Measurements from ENCODE around the gene SYT7.
A peak's percentile ranks its signal among the peaks of the same experiment; 100 is the strongest.
"Not testable (repeated sequence)": the region's sequence is repeated elsewhere in the genome, so short reads cannot be mapped to it uniquely, and the experiment has no call there.

SYT7 gene

GRCh38 chr11:61481806-61482205 lies 99.1 kb downstream of the SYT7 start:
- DNase-seq (ENCODE audit: extremely low read depth, low read depth) = no peak
- no peak for TF ChIP-seq CTCF (IDR thresholded peaks at IDR 0.05; ENCODE audit: low read depth, low read length)

- no peak for DNase-seq (ENCODE audit: extremely low read depth, low read depth)
- TF ChIP-seq CTCF (IDR thresholded peaks at IDR 0.05; ENCODE audit: low read depth, low read length) = no peak
Measured at GRCh38 chr11:61480994-61481335, 99.9 kb downstream of the SYT7 start.

GRCh38 chr11:61480261-61480993 lies 100.4 kb downstream of the SYT7 start:
- TF ChIP-seq CTCF (IDR thresholded peaks at IDR 0.05; ENCODE audit: low read depth, low read length) = no peak
- no peak for DNase-seq (ENCODE audit: extremely low read depth, low read depth)

- DNase-seq (ENCODE audit: extremely low read depth, low read depth) = not testable (repeated sequence)
Measured at GRCh38 chr11:61479360-61480058, 101.4 kb downstream of the SYT7 start.

- DNase-seq (ENCODE audit: extremely low read depth, low read depth) = no peak
Measured at GRCh38 chr11:61477727-61478148, 103.1 kb downstream of the SYT7 start.

GRCh38 chr11:61477126-61477525 lies 103.8 kb downstream of the SYT7 start:
- TF ChIP-seq CTCF (IDR thresholded peaks at IDR 0.05; ENCODE audit: low read depth, low read length) = no peak
- no peak for DNase-seq (ENCODE audit: extremely low read depth, low read depth)

More at GRCh38 chr11:61477727-61478148, 103.1 kb downstream of the SYT7 start:
- peak; percentile 86 for TF ChIP-seq CTCF (IDR thresholded peaks at IDR 0.05; ENCODE audit: low read depth, low read length)

- TF ChIP-seq CTCF (IDR thresholded peaks at IDR 0.05; ENCODE audit: low read depth, low read length) = no peak
- DNase-seq (ENCODE audit: extremely low read depth, low read depth) = no peak
Measured at GRCh38 chr11:61476371-61476770, 104.5 kb downstream of the SYT7 start.

Data from AG09319 (cell line).